HepG2 (cell line): Measurements from ENCODE around the gene RHO.

Experiments
- BATF2 ChIP-seq: sonication (generic); formaldehyde crosslinking; IDR thresholded peaks from 2 replicates; pipeline ENCODE4 v1.8.0; 2022; ENCODE audit warnings: mild to moderate bottlenecking, missing genetic modification reagents, moderate library complexity
- CENPX ChIP-seq: sonication (generic); formaldehyde crosslinking; IDR thresholded peaks from 2 replicates; pipeline ENCODE4 v1.9.0; 2021; ENCODE audit warnings: mild to moderate bottlenecking, missing genetic modification reagents, moderate library complexity
- HMGXB4 ChIP-seq, 2 experiments: sonication (generic) in 1 of 2; formaldehyde crosslinking in 1 of 2; IDR thresholded peaks; 2 replicates each; pipeline versions ENCODE4 v1.4.0 to v1.6.1; 2018 to 2020; ENCODE audit warnings: missing genetic modification reagents in 2 of 2, borderline replicate concordance in 1 of 2, low read depth in 1 of 2, mild to moderate bottlenecking in 1 of 2, missing biosample characterization in 1 of 2
- IKZF5 ChIP-seq: IDR thresholded peaks from 2 replicates; pipeline ENCODE4 v1.6.1; 2018; ENCODE audit warnings: missing genetic modification reagents, mild to moderate bottlenecking, missing compliant biosample characterization
- MTA3 ChIP-seq: sonication (generic); formaldehyde crosslinking; IDR thresholded peaks from 2 replicates; pipeline ENCODE4 v1.4.0; 2020; ENCODE audit warnings: missing genetic modification reagents
- ZFP90 ChIP-seq: sonication (generic); formaldehyde crosslinking; IDR thresholded peaks from 2 replicates; pipeline ENCODE4 v1.8.0; 2022; ENCODE audit warnings: missing genetic modification reagents, mild to moderate bottlenecking, inconsistent platforms, borderline replicate concordance
- ZNF335 ChIP-seq: sonication (generic); formaldehyde crosslinking; IDR thresholded peaks from 2 replicates; pipeline ENCODE4 v1.4.0; 2020; ENCODE audit warnings: missing genetic modification reagents
- TF ChIP-seq, protein P1 (sequence below): sonication (generic); formaldehyde crosslinking; IDR thresholded peaks from 2 replicates; pipeline ENCODE4 v1.5.0; 2020; ENCODE audit warnings: mild to moderate bottlenecking, missing genetic modification reagents, moderate library complexity
- TF ChIP-seq, protein P2 (sequence below): sonication (generic); formaldehyde crosslinking; IDR thresholded peaks from 2 replicates; pipeline ENCODE4 v1.8.1; 2023; ENCODE audit warnings: mild to moderate bottlenecking, missing genetic modification reagents

DNA sequence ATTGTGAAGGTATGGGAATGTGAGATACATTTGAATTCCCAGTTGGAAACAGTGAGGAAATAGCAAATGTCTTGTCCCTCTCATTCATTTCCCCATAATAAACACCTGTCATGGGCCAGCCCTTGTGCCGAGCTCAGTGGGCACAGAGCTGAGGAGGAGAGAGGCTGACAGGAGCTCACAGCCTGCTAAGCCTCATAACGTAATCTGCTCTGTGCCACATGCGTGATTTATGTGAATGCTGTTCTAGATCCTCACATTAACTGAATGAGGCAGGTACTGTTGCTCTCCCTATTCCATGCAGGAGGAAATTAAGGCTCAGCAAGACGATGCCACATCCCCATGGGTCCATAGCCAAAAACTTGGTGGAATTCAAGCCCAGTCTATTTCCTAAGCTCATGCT is 35.2 kb upstream of the RHO start:
- TF ChIP-seq ZNF335 (CRISPR knock-in tag) (no peak), MTA3 (CRISPR knock-in tag) (no peak), HMGXB4 (CRISPR knock-in tag; IDR thresholded peaks at IDR 0.05; ENCODE audit: borderline replicate concordance in 1 of 2, low read depth in 1 of 2) (no peak), IKZF5 (CRISPR knock-in tag) (no peak), CENPX (CRISPR knock-in tag) (no peak), BATF2 (CRISPR knock-in tag) (no peak), ZFP90 (CRISPR knock-in tag) (no peak)
- TF ChIP-seq, protein P1, sequence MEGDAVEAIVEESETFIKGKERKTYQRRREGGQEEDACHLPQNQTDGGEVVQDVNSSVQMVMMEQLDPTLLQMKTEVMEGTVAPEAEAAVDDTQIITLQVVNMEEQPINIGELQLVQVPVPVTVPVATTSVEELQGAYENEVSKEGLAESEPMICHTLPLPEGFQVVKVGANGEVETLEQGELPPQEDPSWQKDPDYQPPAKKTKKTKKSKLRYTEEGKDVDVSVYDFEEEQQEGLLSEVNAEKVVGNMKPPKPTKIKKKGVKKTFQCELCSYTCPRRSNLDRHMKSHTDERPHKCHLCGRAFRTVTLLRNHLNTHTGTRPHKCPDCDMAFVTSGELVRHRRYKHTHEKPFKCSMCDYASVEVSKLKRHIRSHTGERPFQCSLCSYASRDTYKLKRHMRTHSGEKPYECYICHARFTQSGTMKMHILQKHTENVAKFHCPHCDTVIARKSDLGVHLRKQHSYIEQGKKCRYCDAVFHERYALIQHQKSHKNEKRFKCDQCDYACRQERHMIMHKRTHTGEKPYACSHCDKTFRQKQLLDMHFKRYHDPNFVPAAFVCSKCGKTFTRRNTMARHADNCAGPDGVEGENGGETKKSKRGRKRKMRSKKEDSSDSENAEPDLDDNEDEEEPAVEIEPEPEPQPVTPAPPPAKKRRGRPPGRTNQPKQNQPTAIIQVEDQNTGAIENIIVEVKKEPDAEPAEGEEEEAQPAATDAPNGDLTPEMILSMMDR, result no peak
- TF ChIP-seq, protein P2, sequence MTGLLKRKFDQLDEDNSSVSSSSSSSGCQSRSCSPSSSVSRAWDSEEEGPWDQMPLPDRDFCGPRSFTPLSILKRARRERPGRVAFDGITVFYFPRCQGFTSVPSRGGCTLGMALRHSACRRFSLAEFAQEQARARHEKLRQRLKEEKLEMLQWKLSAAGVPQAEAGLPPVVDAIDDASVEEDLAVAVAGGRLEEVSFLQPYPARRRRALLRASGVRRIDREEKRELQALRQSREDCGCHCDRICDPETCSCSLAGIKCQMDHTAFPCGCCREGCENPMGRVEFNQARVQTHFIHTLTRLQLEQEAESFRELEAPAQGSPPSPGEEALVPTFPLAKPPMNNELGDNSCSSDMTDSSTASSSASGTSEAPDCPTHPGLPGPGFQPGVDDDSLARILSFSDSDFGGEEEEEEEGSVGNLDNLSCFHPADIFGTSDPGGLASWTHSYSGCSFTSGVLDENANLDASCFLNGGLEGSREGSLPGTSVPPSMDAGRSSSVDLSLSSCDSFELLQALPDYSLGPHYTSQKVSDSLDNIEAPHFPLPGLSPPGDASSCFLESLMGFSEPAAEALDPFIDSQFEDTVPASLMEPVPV (CRISPR knock-in tag), result no peak
